HTR-8/SVneo (cell line): ENCODE measurements around the gene LRP2.

Experiments
- DNase-seq: peaks from one replicate; pipeline ENCODE4 v3.0.0; 2011; ENCODE audit warnings: low spot score, mixed read lengths; ENCODE audit not compliant: insufficient read length
- FAIRE-seq: peaks from 2 replicates; lab custom pipeline; 2011; peaks lifted over from hg19 to GRCh38; lab: Jason Lieb, UNC

The LRP2 gene

DNA sequence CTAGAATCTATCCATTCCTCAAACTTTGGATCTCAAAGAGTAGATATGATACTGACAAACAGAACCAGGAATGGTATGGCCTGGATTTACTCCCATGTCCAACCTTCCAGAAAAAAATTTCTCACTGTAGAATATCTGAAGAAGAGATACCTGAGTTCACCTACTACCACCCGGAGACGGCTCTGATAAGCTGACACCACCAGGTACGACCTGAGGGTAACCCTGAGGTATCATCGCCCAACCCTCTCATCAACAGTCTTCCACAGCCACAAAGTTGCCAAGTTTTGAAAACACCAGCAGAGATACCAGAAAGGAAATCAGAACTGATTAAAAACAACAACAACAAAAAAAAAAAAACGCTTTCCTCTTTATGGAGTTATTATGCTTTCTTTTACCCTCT lies 102.9 kb downstream of the LRP2 start:
- no peak for FAIRE-seq
- DNase-seq = no peak

DNA sequence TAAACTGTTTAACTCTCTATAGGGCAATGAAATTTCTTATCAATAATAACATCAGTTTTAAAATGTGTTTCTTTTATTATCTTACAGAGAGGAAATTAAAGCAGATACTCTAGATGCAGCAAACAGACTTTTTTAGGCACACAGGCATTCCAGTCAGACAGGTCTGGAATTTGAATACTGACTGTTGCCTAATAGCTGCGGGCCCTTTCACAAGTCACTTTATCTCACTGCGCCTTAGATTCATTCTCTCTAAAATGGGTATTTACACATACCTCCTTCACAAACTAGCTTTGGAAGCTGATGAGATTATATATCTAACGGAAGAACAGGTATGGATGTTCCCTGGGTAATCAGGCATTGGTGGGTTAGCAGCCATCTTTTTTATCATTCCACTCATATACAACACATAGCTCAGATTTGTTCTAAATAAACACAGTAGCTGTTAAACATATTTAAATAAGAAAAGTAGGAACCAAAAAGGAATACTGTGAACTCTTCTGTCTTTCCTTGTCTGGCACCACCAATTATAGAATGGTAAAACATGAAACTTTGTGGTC lies 104.2 kb downstream of the LRP2 start:
- no peak for FAIRE-seq
- DNase-seq = no peak

DNA sequence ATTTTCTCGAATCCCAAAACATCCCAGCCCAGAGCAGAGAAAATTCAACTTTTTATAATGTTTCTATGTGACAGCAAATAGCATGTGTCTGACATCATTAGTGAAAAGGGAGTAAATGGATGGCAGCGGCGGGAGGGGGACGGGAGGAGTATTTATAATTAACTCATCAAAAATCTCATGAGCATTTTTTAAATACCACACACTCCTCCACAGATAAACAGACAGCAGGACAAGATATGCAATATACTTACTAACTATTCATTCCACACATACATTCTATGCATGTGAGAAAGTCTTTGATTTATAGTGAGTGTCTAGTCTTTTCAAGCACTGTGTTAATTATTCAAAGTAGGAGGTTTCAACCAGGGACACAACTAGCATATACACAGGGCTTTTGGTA lies 107.6 kb downstream of the LRP2 start:
- FAIRE-seq (no peak), DNase-seq (no peak)

DNA sequence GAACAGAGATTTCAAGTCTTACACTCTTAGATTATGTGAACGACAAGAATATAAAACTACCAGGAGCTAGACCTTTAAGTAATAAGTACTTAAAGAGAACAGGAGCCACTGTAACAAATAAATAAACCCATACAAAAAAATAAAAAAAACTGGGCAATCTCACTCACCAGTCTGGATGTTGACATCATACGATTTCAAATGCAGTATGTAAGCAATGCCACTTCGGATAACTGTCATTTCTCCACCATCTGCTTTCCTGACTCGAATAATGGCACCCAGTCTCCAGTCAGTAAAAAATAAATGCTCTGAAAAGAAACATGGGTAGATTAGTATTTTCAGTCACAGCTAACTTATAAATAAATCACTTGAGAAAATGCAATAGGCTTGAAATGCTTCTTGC lies 115.1 kb downstream of the LRP2 start:
- FAIRE-seq (no peak), DNase-seq (no peak)

DNA sequence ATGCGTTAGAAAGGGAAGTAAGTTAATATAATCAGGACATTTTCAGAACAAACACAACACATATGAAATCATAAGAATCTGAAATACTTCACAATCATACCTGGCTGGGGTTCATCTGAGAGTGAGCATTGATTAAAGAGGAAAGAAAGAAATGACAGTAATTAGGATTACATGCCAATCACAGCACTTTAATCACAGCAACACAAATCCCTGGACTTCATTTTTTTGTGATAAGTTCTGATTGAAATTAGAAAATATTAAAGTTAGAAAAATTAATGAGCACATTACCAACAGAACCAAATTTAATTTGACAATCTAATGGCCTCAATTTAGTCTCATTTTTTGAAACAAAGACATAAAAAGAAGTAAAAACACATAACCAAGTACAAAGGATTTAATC lies 121.9 kb downstream of the LRP2 start:
- FAIRE-seq = no peak
- no peak for DNase-seq

DNA sequence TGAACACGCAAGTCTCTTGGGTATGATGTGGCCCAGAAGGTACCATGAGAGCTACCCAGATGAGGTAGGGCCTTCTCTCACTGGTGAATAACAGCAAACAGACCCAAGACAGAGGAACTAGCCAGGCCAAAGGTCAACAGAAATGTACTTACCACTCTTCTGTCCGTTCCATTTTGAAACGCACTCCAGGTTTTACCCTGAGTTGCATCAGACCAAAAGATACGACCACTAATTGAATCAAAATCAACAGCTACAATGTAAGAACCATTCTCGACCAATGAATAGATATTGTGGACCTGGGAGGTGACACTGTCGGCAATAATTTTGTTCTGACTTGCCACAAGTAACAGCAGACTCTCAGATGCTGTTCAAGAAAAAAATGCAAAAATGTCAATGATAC lies 124.4 kb downstream of the LRP2 start:
- FAIRE-seq (no peak), DNase-seq (no peak)

DNA sequence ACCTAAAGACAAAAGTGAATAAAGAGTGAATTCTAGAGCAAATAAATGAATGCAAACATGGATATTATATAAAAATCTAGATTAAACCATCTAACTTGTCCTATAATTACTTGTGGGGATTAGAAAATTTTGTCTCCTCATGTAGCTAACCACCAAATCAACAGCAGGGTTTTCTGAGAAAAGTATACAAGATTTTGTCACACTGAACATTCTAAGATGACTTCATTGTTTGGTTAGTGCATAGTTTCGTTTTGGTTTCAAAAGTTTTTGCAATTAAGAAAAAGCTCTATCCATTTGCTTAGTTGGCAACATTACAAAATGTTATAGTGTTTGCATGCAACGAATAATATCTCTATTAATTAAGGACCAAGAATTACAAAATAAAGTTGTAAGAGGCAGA lies 125.0 kb downstream of the LRP2 start:
- FAIRE-seq (no peak), DNase-seq (no peak)

DNA sequence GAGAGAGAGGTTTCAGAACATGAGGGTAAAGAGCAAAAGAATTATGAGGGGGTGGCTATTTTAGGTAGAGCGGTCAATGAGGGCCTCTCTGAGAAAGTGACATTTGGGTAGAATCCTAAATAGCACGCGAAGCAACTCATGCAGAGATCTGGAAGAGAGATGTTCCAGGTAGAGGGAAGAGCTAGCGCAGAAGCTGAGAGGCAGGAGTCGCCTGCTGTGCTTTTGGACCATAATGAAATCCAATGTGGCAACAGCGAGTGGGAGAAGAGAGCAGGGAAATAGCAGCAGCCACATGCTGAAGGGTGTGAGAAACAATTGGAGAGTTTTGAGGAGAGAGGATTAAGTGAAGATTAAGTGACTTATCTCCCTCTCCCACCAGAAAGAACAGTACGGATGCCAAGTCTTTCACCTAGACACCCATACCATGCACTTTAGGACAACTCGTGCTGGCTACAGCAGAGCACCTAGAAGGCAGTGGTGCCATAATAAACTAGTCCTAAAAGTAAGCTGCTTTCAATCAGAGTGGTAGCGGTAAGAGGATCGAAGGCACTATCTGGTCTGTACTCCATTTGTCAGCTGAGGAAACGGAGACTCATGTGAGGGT lies 129.7 kb downstream of the LRP2 start:
- FAIRE-seq (no peak), DNase-seq (no peak)

DNA sequence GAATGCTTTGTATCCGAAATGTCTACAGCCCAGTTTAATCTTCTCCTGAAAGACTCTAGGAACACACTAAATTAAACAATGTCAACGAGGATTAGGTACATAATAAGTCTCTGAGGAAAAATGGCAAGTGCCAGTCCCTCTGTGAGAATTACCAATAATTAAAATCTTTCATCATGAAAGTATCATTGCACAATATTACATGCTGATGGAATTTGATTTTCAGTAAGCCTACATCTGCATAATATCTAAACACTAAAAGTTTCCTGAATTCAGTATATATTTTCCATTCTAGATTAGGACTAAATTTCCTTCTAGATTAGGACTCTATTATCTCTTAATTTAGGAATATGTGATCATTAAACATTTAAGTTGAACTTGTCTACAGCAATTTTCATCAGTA lies 132.1 kb downstream of the LRP2 start:
- DNase-seq (no peak), FAIRE-seq (no peak)

DNA sequence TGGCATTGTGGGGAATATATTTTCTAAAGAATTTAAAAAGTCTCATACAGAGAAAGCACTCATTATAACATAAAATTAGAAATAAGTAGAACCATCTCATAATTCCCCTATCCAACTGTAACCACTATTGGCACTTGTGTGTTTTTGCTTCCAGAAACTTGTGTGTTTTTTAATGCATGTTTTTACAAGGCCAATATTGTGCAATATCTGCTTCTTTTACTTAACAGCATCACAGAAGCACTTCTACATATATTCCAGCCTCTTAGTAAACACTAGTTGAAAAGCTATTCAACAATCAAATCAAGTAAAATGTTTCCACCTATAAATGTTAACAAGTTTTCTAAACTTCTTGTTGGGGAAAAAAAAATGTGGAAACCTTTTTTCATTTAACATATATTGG lies 132.7 kb downstream of the LRP2 start:
- FAIRE-seq (no peak), DNase-seq (no peak)

DNA sequence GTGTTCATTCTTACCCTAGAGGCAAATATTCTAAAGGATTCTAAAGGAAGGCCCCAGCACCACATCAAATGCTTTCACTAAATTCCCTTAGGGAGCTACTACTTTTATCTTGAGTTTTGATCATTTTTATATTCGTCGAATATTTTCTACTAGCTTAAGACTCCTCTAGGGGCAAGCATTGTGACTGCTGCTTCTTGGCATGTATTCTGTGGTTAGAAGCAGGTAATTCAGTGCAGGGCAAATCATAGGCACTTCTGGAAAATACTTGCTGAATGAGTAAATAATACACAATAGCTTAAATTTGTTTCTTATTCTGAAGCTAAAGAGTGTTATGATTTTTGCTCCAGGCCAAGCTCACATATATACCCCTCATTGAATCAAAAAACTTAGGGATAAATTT lies 136.4 kb downstream of the LRP2 start:
- DNase-seq (no peak), FAIRE-seq (no peak)

DNA sequence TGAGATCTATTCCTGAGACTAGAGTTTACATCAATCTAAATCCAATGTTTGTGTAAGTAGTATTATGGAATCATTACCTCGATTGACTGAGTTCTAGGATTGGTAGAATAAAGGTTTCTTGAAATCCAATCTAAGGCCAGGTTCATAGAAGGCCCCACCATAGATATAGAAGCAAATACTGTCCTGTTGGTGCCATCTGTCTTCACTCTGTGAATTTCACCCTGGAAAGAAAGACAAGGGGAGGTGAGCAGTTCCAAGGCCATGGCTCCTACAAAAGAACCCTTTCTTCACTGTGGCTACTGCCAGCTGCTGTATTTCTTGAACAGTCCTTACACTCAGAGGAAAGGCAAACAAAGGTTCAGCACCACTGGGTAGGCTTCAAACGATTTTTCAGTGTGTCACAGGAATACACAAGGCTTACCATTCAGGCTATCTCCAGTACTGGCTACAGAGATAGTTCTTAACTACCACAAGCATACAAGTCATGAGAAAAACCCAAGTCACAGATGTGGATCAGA lies 137.0 kb downstream of the LRP2 start:
- FAIRE-seq = no peak
- no peak for DNase-seq

DNA sequence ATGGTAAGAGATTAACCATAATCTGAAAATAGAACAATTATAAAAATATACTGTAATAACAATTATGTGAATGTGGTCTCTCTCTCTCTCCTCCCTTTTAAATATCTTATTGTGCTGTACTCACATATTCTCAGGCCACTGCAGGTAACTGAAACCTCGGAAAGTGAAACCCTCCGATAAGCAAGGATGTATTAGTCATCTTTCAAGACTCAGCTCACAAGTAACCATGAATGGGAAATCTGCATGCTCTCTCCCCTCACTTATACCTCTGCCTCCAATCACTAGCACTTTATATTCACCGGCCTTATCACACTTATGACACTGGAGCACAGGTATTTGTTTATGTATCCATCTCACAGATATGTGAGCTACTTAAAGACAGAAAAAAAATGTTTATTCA lies 139.7 kb downstream of the LRP2 start:
- FAIRE-seq (no peak), DNase-seq (no peak)

DNA sequence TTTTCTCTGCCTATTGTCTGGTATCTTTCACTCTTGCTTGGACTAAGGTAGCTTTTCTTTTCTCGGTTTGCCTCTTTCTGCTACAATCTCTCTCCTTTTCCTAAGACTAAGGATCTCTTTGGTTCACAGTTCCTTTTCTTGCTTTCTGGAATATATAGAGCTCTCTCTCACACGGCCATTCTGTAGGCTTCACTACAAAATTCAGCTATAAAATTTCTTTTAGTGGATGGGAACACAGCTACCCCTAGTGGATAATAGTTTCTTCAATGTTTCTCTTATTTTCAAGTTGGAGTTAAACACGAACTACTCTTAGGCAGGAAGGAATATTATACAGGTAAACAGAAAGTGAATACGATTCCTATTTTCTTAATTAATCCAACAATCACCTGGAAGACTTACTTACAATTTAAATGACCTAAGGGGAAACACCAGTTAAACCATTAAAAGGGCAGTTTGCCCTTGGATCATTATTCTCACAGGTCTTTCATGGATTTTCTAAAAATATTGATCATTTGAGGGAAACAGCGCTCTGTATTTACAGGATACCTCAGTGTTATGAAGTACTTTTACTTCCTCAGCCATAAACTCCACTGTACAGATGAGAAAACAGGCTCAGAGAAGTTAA lies 140.5 kb downstream of the LRP2 start:
- no peak for FAIRE-seq
- peak; percentile 5 for DNase-seq

DNA sequence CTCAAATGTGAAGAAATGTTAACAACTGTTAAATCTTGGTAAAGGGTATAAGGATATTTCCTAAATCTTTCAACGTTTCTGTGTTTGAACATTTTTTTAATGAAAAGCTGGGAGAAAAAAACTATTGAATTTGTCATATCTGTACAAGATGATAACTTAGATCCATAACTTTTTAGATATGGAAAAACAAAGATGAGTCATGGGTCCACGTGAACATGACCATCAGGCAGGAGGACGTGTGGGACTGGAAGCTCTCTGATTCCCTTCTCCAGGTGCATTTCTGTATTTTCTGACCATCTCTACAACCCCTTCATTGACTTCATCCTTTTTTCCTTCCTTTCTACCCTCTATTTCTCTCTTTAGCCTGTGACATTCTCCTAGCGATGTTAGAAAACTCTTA lies 151.4 kb downstream of the LRP2 start:
- FAIRE-seq = no peak
- DNase-seq = no peak

DNA sequence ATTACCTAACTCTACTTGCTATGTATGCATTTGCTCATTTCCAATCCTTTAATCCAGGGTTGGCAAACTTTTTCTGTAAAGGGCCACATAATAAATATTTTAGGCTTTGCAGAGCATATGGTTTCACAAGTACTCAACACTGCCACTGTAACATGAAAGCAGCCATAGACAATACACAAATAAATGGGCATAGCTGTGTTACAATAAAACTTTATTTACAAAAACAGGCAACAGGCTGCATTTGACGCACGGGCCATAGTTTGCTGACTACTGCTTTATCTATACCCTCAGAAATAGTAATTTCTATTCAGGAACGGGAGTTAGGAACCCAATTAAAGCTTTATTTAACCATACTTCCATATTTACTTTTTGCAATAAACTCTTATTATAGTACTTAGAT lies 154.3 kb downstream of the LRP2 start:
- FAIRE-seq (no peak), DNase-seq (no peak)

DNA sequence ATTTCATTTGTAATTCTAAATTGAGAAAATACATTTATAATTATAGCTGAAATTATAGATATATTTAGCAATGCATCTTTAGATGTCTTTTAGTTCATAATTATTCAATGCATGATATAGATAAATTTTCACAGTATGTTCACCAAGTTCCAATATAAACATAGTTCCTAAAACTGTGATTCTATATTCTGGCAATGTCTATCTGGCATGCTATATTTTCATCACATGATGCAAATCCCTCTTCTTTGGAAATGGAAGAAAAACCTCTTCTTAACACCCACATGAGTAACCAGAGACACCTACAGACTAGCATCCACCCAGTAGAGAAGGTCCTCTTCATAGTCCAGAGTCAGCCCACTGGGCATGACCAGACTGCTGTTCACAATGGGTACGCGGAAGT lies 157.2 kb downstream of the LRP2 start:
- no peak for FAIRE-seq
- no peak for DNase-seq

DNA sequence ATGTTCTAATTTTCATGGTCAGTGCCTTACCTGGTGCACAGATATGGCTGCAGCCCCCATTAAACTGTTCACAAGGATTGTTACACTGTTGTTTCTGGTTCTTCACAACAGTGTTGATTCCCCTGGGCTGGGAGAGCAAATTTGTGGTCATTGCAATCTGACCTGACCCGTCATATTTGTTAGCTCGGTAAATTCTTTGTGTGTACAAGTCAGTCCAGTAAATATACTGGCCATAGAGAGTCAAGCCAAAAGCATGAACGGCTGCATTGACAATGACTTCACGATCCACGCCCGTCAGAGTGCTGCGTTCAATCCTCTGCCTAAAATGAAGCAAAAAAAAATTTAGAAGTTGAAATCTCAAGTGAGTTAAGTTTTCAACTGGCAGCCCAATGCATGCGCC lies 158.4 kb downstream of the LRP2 start:
- FAIRE-seq = no peak
- DNase-seq = no peak

DNA sequence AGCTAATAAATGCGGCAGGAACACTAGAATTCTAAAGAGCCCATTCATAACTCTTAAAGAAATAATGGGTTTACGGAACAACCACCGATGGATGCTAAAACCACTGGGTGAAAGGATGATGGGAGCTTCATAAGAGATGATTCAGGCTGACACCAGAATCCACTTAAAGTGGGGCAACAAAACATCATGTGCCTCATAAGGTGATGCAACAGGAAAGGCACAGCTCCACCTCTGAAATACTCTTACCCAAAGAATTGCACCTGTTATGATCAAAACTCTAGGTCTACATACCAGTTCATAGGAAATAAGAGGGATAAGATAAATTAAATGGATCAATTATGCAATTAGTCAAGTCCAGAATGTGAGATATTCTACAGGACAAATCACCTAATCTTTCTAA lies 161.6 kb downstream of the LRP2 start:
- FAIRE-seq = no peak
- no peak for DNase-seq

DNA sequence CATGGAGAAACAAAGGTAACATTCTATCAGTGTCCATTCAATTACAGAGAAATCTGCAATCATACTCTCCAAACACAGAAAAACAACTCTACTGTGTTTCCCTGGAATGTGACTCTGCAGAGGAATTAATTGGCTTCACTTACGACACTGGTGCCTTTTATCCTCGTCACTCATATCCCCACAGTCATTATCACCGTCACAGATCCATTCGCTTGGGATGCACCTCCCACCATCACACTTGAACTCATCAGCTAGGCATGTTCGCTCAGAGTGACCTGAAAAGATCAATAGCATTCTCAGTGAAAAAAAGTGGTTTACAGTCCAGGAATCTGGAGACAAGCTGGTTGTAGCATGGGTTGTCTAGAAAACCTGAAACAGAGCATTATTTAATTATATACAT lies 168.7 kb downstream of the LRP2 start:
- DNase-seq (no peak), FAIRE-seq (no peak)

DNA sequence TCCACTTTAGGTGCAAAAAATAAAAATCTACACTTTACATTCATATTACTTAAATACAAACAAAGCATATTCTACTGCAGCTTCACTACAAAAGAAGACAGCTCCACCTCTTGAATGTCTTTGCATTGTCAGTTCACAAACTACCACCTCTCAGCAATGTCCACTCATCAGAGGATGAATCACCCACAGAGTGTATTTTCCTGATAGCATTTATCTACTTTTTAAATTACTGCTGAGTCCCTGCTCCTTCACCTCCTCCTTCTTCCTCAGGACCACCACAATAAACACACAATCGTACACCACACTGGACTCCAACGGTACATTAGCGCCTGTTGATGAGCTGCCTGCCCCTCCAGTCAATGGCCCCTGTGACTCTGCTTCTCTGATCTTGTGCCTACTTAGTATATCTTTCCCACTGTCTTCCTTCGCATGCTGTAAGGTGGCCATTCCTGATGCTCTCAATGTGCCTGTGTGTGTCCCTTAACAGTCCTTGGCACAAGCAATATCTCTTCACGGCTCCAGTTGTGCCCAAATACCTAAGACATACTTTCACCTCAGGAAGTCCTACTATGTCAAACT lies 172.0 kb downstream of the LRP2 start:
- FAIRE-seq = no peak
- no peak for DNase-seq

DNA sequence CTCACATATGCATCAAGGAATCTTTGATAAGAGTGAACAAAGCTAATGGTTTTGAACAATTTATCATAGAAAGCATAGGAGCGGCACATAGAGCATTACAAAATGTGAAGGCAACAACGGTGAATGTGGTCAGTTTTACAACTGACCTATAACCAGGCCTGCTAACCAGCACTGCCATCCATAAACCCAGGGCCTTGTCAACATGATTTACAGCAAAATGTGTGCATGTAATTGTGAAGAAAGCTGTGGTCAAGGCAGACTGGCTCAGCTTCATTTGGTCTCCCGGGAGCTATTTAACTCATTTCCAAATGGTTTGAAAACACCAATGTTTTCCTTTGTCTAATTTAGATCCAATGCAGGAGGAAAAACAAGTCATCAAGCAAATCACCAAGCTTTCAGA lies 173.2 kb downstream of the LRP2 start:
- DNase-seq (no peak), FAIRE-seq (no peak)
